GM18505 (cell line): ENCODE data around the gene SPATA9.

Source experiments
- ATAC-seq: cut with Tn5 transposase; IDR thresholded peaks from one replicate; pipeline ENCODE4 v1.9.1; 2021; ENCODE audit not compliant: unreplicated experiment
- POLR2A ChIP-seq: IDR thresholded peaks from 4 replicates; pipeline ENCODE4 v1.6.1; 2011; ENCODE audit warnings: borderline replicate concordance; ENCODE audit not compliant: insufficient read depth, insufficient read length; ENCODE audit errors: extremely low read depth

The SPATA9 gene

GRCh38 chr5:95620030-95620869 lies 62.5 kb downstream of the SPATA9 start, which contains the start of gene GPR150:
GPR150 (plus strand) TSS chr5:95620087; CDS start chr5:95620276, 189 bp downstream.
- peak; percentile 55 for TF ChIP-seq POLR2A
- ATAC-seq, result peak; percentile 77

DNA sequence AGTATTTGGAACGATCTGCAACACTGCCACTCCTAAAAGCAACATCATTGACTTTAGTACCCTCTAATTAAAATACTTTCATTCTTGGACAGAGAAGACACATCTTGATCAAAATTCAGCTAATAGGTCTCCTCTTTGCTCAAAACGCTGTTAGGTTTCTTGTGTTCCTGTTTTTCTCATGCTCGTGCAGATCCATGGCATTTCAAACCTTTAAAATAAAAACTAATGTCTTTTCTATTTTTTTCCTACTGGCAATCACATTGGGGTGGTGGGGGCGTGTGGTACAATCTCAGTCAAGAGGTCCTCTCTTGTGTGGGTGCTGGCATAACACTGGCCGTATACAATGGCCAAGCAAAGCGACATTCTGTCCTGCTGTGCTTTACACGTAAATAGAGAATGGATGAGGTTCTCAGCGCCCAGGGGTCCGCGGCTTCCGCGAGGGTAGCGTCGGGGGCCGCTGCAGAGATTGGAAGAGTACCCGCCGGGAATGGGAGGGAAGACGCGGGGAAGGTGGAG lies 63.2 kb downstream of the SPATA9 start:
- TF ChIP-seq POLR2A, result no peak
- no peak for ATAC-seq

DNA sequence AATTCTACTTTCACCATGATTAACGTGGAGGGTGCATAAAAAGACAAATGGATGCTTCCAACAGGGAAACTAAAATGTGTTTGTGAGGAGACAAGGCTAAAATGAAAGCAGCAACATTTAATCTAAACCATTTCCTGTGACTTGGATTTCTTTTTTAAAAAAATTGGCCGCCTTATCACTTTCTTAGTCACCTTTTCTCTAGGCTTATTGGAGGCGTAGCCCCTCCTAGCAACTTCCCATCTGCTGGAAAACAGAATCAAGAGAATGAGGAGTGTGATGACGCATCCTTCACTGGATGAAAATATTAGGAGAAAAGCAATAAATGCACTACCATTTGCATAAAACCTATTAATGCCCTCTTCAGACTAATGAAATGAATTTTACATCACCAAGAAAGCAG lies 63.7 kb downstream of the SPATA9 start:
- no peak for TF ChIP-seq POLR2A
- ATAC-seq, result no peak

DNA sequence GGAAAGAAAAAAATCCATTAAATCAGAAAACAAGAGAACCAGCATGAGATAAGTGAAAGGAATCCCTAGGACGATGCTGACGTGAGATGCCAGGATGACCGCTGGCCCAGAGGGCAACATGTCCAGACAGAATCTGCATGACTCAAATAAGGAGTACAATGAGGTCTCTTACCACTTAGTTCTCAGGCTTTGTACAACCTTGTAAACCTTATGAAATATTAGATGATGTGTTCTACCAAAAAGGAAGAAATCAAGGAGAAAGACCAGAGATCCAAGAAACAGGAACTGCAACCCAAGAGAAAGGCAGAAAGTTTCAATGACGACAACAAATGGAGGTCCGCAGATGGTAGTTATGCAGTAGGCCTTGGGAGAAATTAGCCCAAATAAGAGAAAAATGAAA lies 65.7 kb downstream of the SPATA9 start:
- no peak for ATAC-seq
- no peak for TF ChIP-seq POLR2A

GRCh38 chr5:95615164-95615467 lies 67.7 kb downstream of the SPATA9 start:
- no peak for TF ChIP-seq POLR2A
- ATAC-seq, result peak; percentile 55

DNA sequence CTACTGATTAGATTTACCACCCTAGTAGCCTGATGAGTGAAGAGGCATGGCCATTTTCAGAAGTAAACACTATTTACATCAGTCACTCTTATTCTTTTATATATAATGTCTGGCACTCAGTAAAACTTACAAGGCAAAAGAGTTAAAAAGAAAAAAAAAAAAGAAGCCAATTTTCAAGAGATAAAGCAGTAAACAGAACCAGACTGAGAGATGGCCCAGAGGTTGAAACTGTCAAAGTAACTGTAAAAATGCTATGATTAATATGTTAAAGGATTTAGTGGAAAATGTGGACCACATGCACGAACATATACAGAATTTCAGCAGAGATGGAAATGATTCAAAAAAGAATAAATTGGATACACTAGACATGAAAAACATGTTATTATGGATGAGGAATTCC lies 69.3 kb downstream of the SPATA9 start:
- ATAC-seq, result no peak
- TF ChIP-seq POLR2A, result no peak

DNA sequence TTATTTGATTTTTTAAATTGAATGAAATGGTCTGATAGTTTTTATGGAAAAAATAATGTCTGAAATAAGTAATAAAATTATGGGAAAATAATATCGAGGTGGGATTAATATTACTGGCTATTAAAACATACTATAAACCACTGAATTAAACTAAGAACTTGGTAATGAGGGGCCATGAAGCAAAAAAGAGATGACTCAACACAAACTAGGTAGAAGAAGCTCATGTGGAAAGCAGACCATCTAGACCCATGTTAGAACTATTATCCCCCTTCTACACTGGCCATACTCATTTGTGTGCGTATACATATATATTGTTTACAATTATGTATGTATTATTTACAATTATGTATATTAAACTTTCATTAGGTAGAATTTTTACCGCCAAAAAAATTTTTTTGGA lies 71.4 kb downstream of the SPATA9 start:
- no peak for TF ChIP-seq POLR2A
- ATAC-seq, result no peak

DNA sequence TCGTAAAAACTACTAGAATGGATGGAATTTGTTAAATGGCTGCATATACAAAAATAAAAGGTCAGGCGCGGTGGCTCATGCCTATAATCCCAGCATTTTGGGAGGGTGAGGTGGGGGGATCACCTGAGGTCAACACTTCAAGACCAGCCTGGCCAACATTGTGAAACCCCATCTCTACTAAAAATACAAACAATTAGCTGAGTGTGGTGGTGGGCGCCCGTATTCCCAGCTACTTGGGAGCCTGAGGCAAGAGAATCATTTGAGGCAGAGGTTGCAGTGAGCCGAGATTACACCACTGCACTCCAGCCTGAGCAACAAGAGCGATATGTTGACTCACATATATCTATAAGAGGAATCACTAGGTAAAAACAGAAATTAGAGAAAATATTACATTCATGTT lies 72.2 kb downstream of the SPATA9 start:
- TF ChIP-seq POLR2A, result no peak
- ATAC-seq, result no peak

GRCh38 chr5:95609711-95610110 lies 73.1 kb downstream of the SPATA9 start:
- ATAC-seq, result no peak
- TF ChIP-seq POLR2A, result no peak
